ENCODE data around the gene FNIP2. TPM values are rescaled to one million over a fixed set of nuclear protein-coding genes. Genes with fewer than 3 reads are reported as not detected.

The FNIP2 gene
- polyA plus RNA-seq, 1 of the 3 experiments (the other 2 are of a cell fraction): 0.97 TPM

DNA sequence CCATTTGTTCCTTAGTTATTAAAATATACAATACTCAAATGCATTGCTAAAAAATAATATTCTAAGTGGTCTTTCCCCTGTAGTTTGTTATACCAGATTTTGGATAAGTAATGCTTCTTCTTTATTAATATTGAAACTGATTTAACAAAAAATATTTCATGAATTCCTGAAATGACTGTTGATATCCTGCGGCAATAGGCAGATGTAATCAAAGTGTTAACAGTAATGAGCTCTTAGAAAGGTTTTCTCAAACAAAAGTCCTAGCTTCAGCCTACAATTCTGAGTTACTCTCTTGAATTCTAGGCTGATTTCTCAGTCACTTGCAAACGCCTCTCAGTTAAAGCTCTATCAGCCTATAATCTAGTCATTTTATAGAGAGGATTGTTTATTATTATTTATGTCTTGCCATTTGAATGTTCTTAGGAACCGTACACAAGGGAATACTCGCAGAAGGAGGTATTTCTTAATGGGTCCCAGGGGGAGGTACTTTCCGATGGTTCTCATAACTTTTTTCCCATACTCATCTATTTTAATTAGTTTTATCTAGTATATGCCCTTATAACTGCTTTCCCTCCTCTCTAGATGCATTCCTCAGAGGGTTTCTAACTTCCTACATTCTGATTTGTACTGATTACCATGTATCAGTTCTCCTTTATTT is 96.8 kb downstream of the FNIP2 start:
- WGBS (ENCODE audit: low lambda C conversion rate): 93% methylated on average over 5 of the region's 5 CpGs
- DNase-seq: no peak
- no peak overlapping the region for H3K4me3 ChIP-seq (ENCODE audit: low read depth in 2 of 2, low read length in 1 of 2)
- H4K20me1 ChIP-seq (ENCODE audit: insufficient read depth): no peaks in the 10 kb centered on the region
- peaks cover 0 to 17% of the 10 kb centered on the region in 2 experiments; a peak in 2 of 4 replicates for H3K4me1 ChIP-seq (ENCODE audit: control insufficient read depth in 1 of 2, insufficient read depth in 2 of 2, low read depth in 1 of 2, low read length in 1 of 2)
- POLR2A ChIA-PET: no interaction called here
- no peak overlapping the region for H3K4me2 ChIP-seq
- no peaks in the 10 kb centered on the region for H3K9me3 ChIP-seq
- no peak overlapping the region for H3K27ac ChIP-seq (ENCODE audit: low read depth in 2 of 2, low read length in 1 of 2)
- TF ChIP-seq, protein P1, sequence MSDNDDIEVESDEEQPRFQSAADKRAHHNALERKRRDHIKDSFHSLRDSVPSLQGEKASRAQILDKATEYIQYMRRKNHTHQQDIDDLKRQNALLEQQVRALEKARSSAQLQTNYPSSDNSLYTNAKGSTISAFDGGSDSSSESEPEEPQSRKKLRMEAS (IDR thresholded peaks at IDR 0.05; ENCODE audit: low read depth): no peak
- no peak for TF ChIP-seq TAF1 (IDR thresholded peaks at IDR 0.05; ENCODE audit: borderline replicate concordance, low read depth, low read length)
- no peak for TF ChIP-seq YY1 (IDR thresholded peaks at IDR 0.05; ENCODE audit: low read depth)
- no peak for TF ChIP-seq ELF1 (IDR thresholded peaks at IDR 0.05)
- TF ChIP-seq GATA2 (CRISPR knock-in tag; IDR thresholded peaks at IDR 0.05): no peak
- no peak for TF ChIP-seq FOXM1 (IDR thresholded peaks at IDR 0.05; ENCODE audit: low read depth)
- TF ChIP-seq RFX5 (IDR thresholded peaks at IDR 0.05; ENCODE audit: low read length): no peak
- TF ChIP-seq RXRA (IDR thresholded peaks at IDR 0.05; ENCODE audit: borderline replicate concordance, low read depth): no peak
- TF ChIP-seq FOSL2 (IDR thresholded peaks at IDR 0.05; ENCODE audit: borderline replicate concordance, low read depth): no peak
- TF ChIP-seq GABPA (IDR thresholded peaks at IDR 0.05; ENCODE audit: low read depth): no peak
- TF ChIP-seq JUND (IDR thresholded peaks at IDR 0.05): no peak
- TF ChIP-seq MEF2A (IDR thresholded peaks at IDR 0.05; ENCODE audit: borderline replicate concordance, low read depth): no peak
- no peak for TF ChIP-seq NFIC (IDR thresholded peaks at IDR 0.05; ENCODE audit: borderline replicate concordance)
- H3K9ac ChIP-seq: no peak overlapping the region
- CTCF ChIA-PET: interaction anchor here (1.4 to 2.2 kb wide), 3 partner anchors 9 to 338 kb away, joined by 5 to 8 read pairs (median 6); no protein-coding TSS in a partner anchor
- no peaks in the 10 kb centered on the region for H3F3A ChIP-seq (replicated peaks; ENCODE audit: insufficient read depth)
- H2AFZ ChIP-seq (ENCODE audit: low read depth): no peak overlapping the region
- no peaks in the 10 kb centered on the region for H3K9me2 ChIP-seq
- H3K79me2 ChIP-seq (ENCODE audit: insufficient read depth): no peaks in the 10 kb centered on the region
- no peaks in the 10 kb centered on the region for H3K27me3 ChIP-seq (ENCODE audit: insufficient read depth)
- H3K36me3 ChIP-seq (replicated peaks in 1 of 2; ENCODE audit: control insufficient read depth in 1 of 2, insufficient read depth in 2 of 2, low read length in 1 of 2): peaks cover 19 to 35% of the 10 kb centered on the region in 2 experiments

DNA sequence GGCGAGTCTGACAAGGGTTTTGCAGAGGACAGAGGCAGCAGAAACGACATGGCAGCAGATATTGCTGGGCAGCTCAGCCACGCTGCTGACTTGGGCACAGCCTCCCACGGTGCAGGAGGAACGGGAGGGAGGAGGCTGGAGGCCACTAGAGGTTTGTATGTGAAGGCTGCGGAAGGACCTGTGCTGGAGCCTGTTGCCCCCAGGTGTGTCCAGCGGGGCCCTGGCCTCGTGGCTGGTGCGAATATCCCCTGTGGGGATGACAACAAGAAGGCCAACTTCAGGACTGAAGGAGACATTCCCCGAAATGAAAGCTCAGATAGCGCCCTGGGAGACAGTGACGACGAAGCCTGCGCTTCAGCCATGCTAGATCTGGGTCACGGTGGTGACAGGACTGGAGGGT is 100.2 kb downstream of the FNIP2 start:
- Histone ChIP-seq H2AFZ (ENCODE audit: low read depth) (no peak overlapping the region), H3K27me3 (ENCODE audit: insufficient read depth) (no peaks in the 10 kb centered on the region), H3K4me1 (ENCODE audit: control insufficient read depth in 1 of 2, insufficient read depth in 2 of 2, low read depth in 1 of 2, low read length in 1 of 2) (peaks cover 18 to 33% of the 10 kb centered on the region in 2 experiments; a peak in 3 of 4 replicates), H3K9ac (no peak overlapping the region), H3K36me3 (replicated peaks in 1 of 2; ENCODE audit: control insufficient read depth in 1 of 2, insufficient read depth in 2 of 2, low read length in 1 of 2) (peaks cover 0 to 19% of the 10 kb centered on the region in 2 experiments), H3K27ac (ENCODE audit: low read depth in 2 of 2, low read length in 1 of 2) (no peak overlapping the region), H4K20me1 (ENCODE audit: insufficient read depth) (no peaks in the 10 kb centered on the region; the same call in 1 of the 2 replicates), H3F3A (replicated peaks; ENCODE audit: insufficient read depth) (peaks cover 14% of the 10 kb centered on the region), H3K9me3 (no peaks in the 10 kb centered on the region), H3K79me2 (ENCODE audit: insufficient read depth) (no peaks in the 10 kb centered on the region; the same call in 1 of the 2 replicates), H3K4me2 (no peak overlapping the region), H3K4me3 (ENCODE audit: low read depth in 2 of 2, low read length in 1 of 2) (no peak overlapping the region), H3K9me2 (no peaks in the 10 kb centered on the region)
- WGBS (ENCODE audit: low lambda C conversion rate): 95% methylated on average over 10 of the region's 15 CpGs
- TF ChIP-seq, protein P2, sequence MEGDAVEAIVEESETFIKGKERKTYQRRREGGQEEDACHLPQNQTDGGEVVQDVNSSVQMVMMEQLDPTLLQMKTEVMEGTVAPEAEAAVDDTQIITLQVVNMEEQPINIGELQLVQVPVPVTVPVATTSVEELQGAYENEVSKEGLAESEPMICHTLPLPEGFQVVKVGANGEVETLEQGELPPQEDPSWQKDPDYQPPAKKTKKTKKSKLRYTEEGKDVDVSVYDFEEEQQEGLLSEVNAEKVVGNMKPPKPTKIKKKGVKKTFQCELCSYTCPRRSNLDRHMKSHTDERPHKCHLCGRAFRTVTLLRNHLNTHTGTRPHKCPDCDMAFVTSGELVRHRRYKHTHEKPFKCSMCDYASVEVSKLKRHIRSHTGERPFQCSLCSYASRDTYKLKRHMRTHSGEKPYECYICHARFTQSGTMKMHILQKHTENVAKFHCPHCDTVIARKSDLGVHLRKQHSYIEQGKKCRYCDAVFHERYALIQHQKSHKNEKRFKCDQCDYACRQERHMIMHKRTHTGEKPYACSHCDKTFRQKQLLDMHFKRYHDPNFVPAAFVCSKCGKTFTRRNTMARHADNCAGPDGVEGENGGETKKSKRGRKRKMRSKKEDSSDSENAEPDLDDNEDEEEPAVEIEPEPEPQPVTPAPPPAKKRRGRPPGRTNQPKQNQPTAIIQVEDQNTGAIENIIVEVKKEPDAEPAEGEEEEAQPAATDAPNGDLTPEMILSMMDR (IDR thresholded peaks at IDR 0.05): no peak
- CTCF ChIA-PET: interaction anchor here (2.3 to 2.8 kb wide), 3 partner anchors 12 to 305 kb away, joined by 6 to 21 read pairs (median 6); no protein-coding TSS in a partner anchor
- POLR2A ChIA-PET: no interaction called here
- DNase-seq: no peak

Measured in SK-N-SH (cell line).